GM21528 (cell line): ENCODE data around the gene RABEP1.

Experiments
- ATAC-seq: cut with Tn5 transposase; IDR thresholded peaks from one replicate; pipeline ENCODE4 v1.9.1; 2021; ENCODE audit warnings: mild to moderate bottlenecking, moderate library complexity; ENCODE audit not compliant: unreplicated experiment, low FRiP score

Gene RABEP1

GRCh38 chr17:5355421-5356129 lies 73.5 kb downstream of the RABEP1 start:
- ATAC-seq, result no peak

- no peak for ATAC-seq
Measured at GRCh38 chr17:5361426-5361825, 79.3 kb downstream of the RABEP1 start.

GRCh38 chr17:5362162-5362811 lies 80.2 kb downstream of the RABEP1 start:
- no peak for ATAC-seq

- no peak for ATAC-seq
Measured at GRCh38 chr17:5364156-5364555, 82.1 kb downstream of the RABEP1 start.

GRCh38 chr17:5364696-5365095 lies 82.6 kb downstream of the RABEP1 start:
- ATAC-seq, result no peak

- ATAC-seq, result no peak
Measured at GRCh38 chr17:5365831-5366230, 83.7 kb downstream of the RABEP1 start.

GRCh38 chr17:5370411-5370810 lies 88.3 kb downstream of the RABEP1 start:
- ATAC-seq, result no peak

- ATAC-seq, result no peak
Measured at GRCh38 chr17:5373112-5373511, 91.0 kb downstream of the RABEP1 start.

GRCh38 chr17:5378566-5379207 lies 96.6 kb downstream of the RABEP1 start:
- no peak for ATAC-seq

- no peak for ATAC-seq
Measured at GRCh38 chr17:5379351-5380107, 97.4 kb downstream of the RABEP1 start.

GRCh38 chr17:5380491-5381135 lies 98.5 kb downstream of the RABEP1 start:
- ATAC-seq, result no peak

GRCh38 chr17:5381542-5381941 lies 99.5 kb downstream of the RABEP1 start:
- no peak for ATAC-seq

GRCh38 chr17:5391678-5392077 lies 109.6 kb downstream of the RABEP1 start:
- ATAC-seq, result no peak

GRCh38 chr17:5396612-5397011 lies 114.5 kb downstream of the RABEP1 start:
- ATAC-seq, result no peak

- no peak for ATAC-seq
Measured at GRCh38 chr17:5399767-5400166, 117.7 kb downstream of the RABEP1 start.

GRCh38 chr17:5405400-5405799 lies 123.3 kb downstream of the RABEP1 start:
- no peak for ATAC-seq

GRCh38 chr17:5408186-5408585 lies 126.1 kb downstream of the RABEP1 start:
- ATAC-seq, result no peak

GRCh38 chr17:5410594-5411272 lies 128.6 kb downstream of the RABEP1 start:
- ATAC-seq, result no peak

GRCh38 chr17:5413682-5414081 lies 131.6 kb downstream of the RABEP1 start:
- ATAC-seq, result no peak

GRCh38 chr17:5416901-5417300 lies 134.8 kb downstream of the RABEP1 start:
- ATAC-seq, result no peak
